Stomach (tissue), 9 donors: ENCODE data around the gene TRAF3IP3. TPM values are rescaled to one million over a fixed set of nuclear protein-coding genes. Genes with fewer than 3 reads are reported as not detected.

Experiments
- DNase-seq, 2 donors: peaks; one replicate each; pipeline versions ENCODE4 v3.0.0 to v3.0.0-alpha.2; 2013 to 2019
- H3K27ac ChIP-seq, 5 donors: fragments of 200-600 bp in 4 of 5; sonication (generic) in 4 of 5; one replicate each; pipeline ENCODE4 v1.5.1; 2013 to 2019; ENCODE audit warnings: mild to moderate bottlenecking in 1 of 5, moderate library complexity in 1 of 5
- H3K27me3 ChIP-seq, 3 donors: fragments of 200-600 bp; sonication (generic); one replicate each; pipeline ENCODE4 v1.5.1; 2017 to 2019; ENCODE audit warnings: mixed run types in 1 of 3
- H3K36me3 ChIP-seq, 4 donors: fragments of 200-600 bp; sonication (generic); 1 replicate in 3 of 4; 2 replicates in 1 of 4; pipeline ENCODE4 v1.5.1; 2016 to 2019
- H3K4me1 ChIP-seq, 4 donors: fragments of 200-600 bp; sonication (generic); one replicate each; pipeline ENCODE4 v1.5.1; 2016 to 2019
- H3K4me3 ChIP-seq, 4 donors: fragments of 200-600 bp; sonication (generic) in 3 of 4; one replicate each; pipeline ENCODE4 v1.5.1; 2016 to 2019; ENCODE audit warnings: mild to moderate bottlenecking in 1 of 4
- H3K9me3 ChIP-seq, 4 donors: fragments of 200-600 bp; sonication (generic); one replicate each; pipeline ENCODE4 v1.5.1; 2016 to 2019
- EP300 ChIP-seq: sonication (generic); formaldehyde crosslinking; IDR thresholded peaks from one replicate; pipeline ENCODE4 v1.6.1; 2017; ENCODE audit warnings: antibody characterized with exemption
- POLR2A ChIP-seq, 4 donors: fragments of 450-650 bp; IDR thresholded peaks; one replicate each; pipeline ENCODE4 v1.6.1; 2016; ENCODE audit warnings: antibody characterized with exemption in 4 of 4, control low read depth in 2 of 4, mild to moderate bottlenecking in 1 of 4, moderate library complexity in 1 of 4
- POLR2AphosphoS5 ChIP-seq, 3 donors: sonication (generic); formaldehyde crosslinking; IDR thresholded peaks; one replicate each; pipeline ENCODE4 v1.6.1; 2016; ENCODE audit warnings: antibody characterized with exemption in 3 of 3
- WGBS, 5 donors: extraction: QIAGEN DNeasy Blood & Tissue Kit in 3 of 5; methylation state at CpG; one replicate each; pipeline versions ENCODE4 v1.1.5 to v1.1.7; 2013 to 2018; 5-methylcytosine and 5-hydroxymethylcytosine counted together
- intact Hi-C: fragments of 100-400 bp; cut with DNase I; formaldehyde crosslinking; loops from one replicate; pipeline ENCODE4 v1.15.1; 2023; ENCODE audit warnings: low total_unique reads
- polyA plus RNA-seq, 3 donors: library from polyadenylated mRNA; stranded (reverse); fragments of 200-250 nt; gene quantifications; one replicate each; pipeline ENCODE4 v1.2.3, GENCODE V29; 2013
- total RNA-seq, 5 donors: library from RNA; depleted of rRNA; stranded (reverse); fragments of >200 nt; gene quantifications; one replicate each; pipeline versions ENCODE4 v1.1.0 to v1.2.3, GENCODE V29; 2014 to 2016
- TF ChIP-seq, protein P1 (sequence below), 7 experiments: fragments of 450-650 bp in 4 of 7; fragments of 200-600 bp in 3 of 7; sonication (generic) in 3 of 7; IDR thresholded peaks; one replicate each; pipeline ENCODE4 v1.5.1; 2016 to 2019; ENCODE audit warnings: antibody characterized with exemption in 7 of 7, control low read depth in 2 of 7, mild to moderate bottlenecking in 1 of 7
- donor health status: healthy with polysubstance abuse.
- donor health status: Bipolar disorder and iron deficiency.
- donor health status: healthy.

Gene TRAF3IP3
- total and polyA plus RNA-seq, 8 donors, result 2.2 to 9.6 (median 3.3) TPM; not detected in 1

DNA sequence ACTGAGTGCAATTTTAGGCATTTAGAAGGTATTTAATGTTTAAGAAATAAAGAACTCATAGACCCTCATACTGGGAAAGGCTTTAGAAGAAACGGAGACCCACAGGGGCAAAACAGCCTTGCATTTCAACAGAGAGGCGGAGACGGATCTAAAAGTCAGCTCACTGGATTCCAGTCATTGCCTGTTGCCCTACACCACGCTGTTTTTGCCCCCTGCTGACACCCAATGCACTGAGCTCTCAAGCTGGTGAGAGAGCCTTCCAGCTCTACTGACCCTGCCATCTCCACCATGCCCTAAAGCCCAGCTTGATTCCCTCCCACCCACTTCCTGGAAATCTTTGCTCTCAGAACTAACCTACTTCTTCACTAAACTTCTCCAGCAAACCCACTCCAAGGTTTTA, 7.2 kb upstream of the TRAF3IP3 start:
- no peak overlapping the region for H3K4me3 ChIP-seq
- DNase-seq, result no peak
- no peaks in the 10 kb centered on the region for H3K27me3 ChIP-seq
- H3K4me1 ChIP-seq, result peaks cover 0 to 21% (median 7%) of the 10 kb centered on the region in 4 donors
- TF ChIP-seq, protein P1, sequence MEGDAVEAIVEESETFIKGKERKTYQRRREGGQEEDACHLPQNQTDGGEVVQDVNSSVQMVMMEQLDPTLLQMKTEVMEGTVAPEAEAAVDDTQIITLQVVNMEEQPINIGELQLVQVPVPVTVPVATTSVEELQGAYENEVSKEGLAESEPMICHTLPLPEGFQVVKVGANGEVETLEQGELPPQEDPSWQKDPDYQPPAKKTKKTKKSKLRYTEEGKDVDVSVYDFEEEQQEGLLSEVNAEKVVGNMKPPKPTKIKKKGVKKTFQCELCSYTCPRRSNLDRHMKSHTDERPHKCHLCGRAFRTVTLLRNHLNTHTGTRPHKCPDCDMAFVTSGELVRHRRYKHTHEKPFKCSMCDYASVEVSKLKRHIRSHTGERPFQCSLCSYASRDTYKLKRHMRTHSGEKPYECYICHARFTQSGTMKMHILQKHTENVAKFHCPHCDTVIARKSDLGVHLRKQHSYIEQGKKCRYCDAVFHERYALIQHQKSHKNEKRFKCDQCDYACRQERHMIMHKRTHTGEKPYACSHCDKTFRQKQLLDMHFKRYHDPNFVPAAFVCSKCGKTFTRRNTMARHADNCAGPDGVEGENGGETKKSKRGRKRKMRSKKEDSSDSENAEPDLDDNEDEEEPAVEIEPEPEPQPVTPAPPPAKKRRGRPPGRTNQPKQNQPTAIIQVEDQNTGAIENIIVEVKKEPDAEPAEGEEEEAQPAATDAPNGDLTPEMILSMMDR (IDR thresholded peaks at IDR 0.05), result no peak
- TF ChIP-seq POLR2AphosphoS5 (IDR thresholded peaks at IDR 0.05) (no peak), EP300 (no peak), POLR2A (IDR thresholded peaks at IDR 0.05) (no peak)
- H3K36me3 ChIP-seq, result no peaks in the 10 kb centered on the region
- H3K9me3 ChIP-seq, result no peaks in the 10 kb centered on the region
- intact Hi-C loops, result no loop called here
- WGBS, 5 donors, result 57 to 76% (median 72%) methylated on average over 4 of the region's 4 CpGs
- H3K27ac ChIP-seq, result peak overlapping the region in 1 of 5 donors; percentile 65

DNA sequence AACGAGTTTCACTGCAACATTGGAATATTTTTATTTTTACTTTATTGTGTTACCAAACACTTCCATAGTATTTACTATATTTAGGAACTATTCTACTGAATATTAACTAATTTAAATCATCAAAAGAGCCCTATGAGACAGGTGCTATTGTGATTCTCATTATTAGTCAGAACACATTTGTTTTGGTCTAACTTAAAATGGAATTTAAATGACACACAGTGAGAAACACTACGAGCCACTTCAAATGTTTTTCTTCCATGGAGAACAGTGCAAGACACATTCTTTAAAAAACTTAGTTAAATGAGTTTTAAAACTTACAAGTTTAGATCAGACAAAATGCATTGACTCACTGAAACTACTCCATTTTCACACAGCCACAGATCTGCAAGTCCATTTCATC, 6.6 kb upstream of the TRAF3IP3 start:
- no peaks in the 10 kb centered on the region for H3K27me3 ChIP-seq
- H3K36me3 ChIP-seq, result no peaks in the 10 kb centered on the region
- no peak for DNase-seq
- H3K27ac ChIP-seq, result no peak overlapping the region
- no peaks in the 10 kb centered on the region for H3K9me3 ChIP-seq
- no peak overlapping the region for H3K4me3 ChIP-seq
- intact Hi-C loops, result no loop called here
- TF ChIP-seq POLR2AphosphoS5 (IDR thresholded peaks at IDR 0.05) (no peak), POLR2A (IDR thresholded peaks at IDR 0.05) (no peak), EP300 (no peak)
- TF ChIP-seq, protein P1 (IDR thresholded peaks at IDR 0.05), result no peak
- H3K4me1 ChIP-seq, result peaks cover 0 to 21% (median 7%) of the 10 kb centered on the region in 4 donors
- 67 to 76% (median 69%) methylated on average over 2 of the region's 2 CpGs for WGBS, 5 donors

DNA sequence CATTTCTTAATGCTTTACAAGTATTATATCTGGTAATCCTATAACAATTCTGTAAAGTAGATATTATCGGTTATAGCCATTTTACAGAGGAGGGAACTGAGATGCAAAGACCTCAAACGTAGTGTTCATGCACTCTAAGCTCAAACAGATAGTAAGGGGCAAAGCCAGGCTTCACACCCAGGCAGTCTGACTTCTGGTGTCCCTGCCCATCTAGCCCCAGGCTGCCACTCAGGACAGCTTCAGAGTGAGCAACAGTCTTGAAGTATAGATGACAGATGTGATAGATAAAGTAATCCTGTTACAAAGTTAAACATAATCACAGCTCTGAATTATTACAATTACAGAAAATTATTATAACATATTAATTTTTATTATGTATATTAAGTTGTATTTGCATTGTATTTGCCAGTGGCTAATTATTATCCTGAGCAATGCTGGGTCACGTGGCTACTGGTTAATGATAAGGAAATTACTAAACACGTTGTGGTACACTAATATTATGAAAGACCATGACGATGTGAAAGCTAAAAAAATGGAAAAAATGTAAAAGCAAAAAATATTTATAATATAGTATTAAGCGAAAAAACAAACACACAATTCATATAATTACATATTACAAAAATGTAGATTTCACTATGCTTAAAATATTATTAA, 6.1 kb upstream of the TRAF3IP3 start:
- Histone ChIP-seq H3K4me1 (peaks cover 0 to 21% (median 7%) of the 10 kb centered on the region in 4 donors), H3K36me3 (no peaks in the 10 kb centered on the region), H3K4me3 (no peak overlapping the region), H3K9me3 (no peaks in the 10 kb centered on the region), H3K27me3 (no peaks in the 10 kb centered on the region), H3K27ac (no peak overlapping the region)
- no peak for DNase-seq
- intact Hi-C loops, result no loop called here
- TF ChIP-seq POLR2AphosphoS5 (IDR thresholded peaks at IDR 0.05), result no peak
- TF ChIP-seq, protein P1 (IDR thresholded peaks at IDR 0.05), result no peak
- no peak for TF ChIP-seq EP300
- TF ChIP-seq POLR2A (IDR thresholded peaks at IDR 0.05), result no peak
- WGBS, 5 donors, result 45 to 57% (median 48%) methylated on average over 6 of the region's 6 CpGs

DNA sequence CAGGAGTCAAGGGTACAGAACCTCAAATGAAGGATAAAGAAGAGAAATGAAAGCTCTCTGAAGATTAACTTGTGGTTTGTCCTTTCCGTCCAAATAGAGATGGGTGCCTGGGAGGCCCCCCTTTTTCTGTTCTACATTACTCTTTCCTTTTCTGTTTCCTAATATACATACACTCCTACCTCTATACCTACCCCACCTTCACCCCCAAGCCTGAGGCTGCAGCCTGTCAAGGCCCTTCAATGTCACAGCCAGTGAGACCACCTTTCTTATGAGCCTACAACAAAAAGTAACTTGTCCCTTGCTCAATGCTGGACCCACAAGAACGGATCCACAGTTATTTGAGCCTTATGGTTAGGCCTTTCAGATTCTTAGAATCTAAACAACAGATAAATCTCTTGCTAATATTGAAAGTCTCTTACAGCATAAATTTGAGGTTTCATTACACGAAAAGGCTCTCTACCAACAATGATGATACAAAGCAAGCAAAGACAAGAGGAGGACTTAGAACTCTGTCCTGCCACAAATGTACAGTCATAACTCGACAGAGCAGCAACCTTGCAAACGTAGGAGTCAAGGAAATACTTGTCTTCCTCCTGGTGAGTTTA, 4.1 kb upstream of the TRAF3IP3 start:
- Histone ChIP-seq H3K9me3 (no peaks in the 10 kb centered on the region), H3K36me3 (no peaks in the 10 kb centered on the region), H3K27me3 (no peaks in the 10 kb centered on the region), H3K4me3 (no peak overlapping the region), H3K4me1 (peaks cover 0 to 29% (median 8%) of the 10 kb centered on the region in 4 donors), H3K27ac (peak overlapping the region in 3 of 5 donors; percentile 34 to 66 (median 55))
- 49 to 65% (median 59%) methylated on average over 5 of the region's 5 CpGs for WGBS, 5 donors
- TF ChIP-seq EP300, result no peak
- no peak for TF ChIP-seq POLR2AphosphoS5 (IDR thresholded peaks at IDR 0.05)
- TF ChIP-seq, protein P1 (IDR thresholded peaks at IDR 0.05), result no peak
- no peak for TF ChIP-seq POLR2A (IDR thresholded peaks at IDR 0.05)
- intact Hi-C loops, result no loop called here
- no peak for DNase-seq
